Activated CD4-positive, alpha-beta T cell treated with anti-CD3 and anti-CD28 coated beads, Interleukin-2, Interleukin-6, amounts not matched to agents 100 ng/mL and 50 ng/mL, durations not matched to agents 16 hours and 8 hours (primary cell): ENCODE data around the gene ADCY1.

Experiments
- DNase-seq: peaks from one replicate; pipeline ENCODE4 v3.0.0-alpha.2; 2020

ADCY1 gene

GRCh38 chr7:45626441-45627430 lies 52.6 kb downstream of the ADCY1 start:
- DNase-seq = no peak

GRCh38 chr7:45627691-45628456 lies 53.7 kb downstream of the ADCY1 start:
- DNase-seq = no peak

- no peak for DNase-seq
Measured at GRCh38 chr7:45631569-45631968, 57.4 kb downstream of the ADCY1 start.

GRCh38 chr7:45636733-45637132 lies 62.6 kb downstream of the ADCY1 start:
- no peak for DNase-seq

GRCh38 chr7:45638916-45639315 lies 64.7 kb downstream of the ADCY1 start:
- no peak for DNase-seq

GRCh38 chr7:45642044-45642443 lies 67.9 kb downstream of the ADCY1 start:
- no peak for DNase-seq

- no peak for DNase-seq
Measured at GRCh38 chr7:45643630-45644029, 69.5 kb downstream of the ADCY1 start.

- DNase-seq = no peak
Measured at GRCh38 chr7:45644237-45644636, 70.1 kb downstream of the ADCY1 start.

GRCh38 chr7:45645141-45645969 lies 71.2 kb downstream of the ADCY1 start:
- no peak for DNase-seq

- no peak for DNase-seq
Measured at GRCh38 chr7:45646207-45646821, 72.1 kb downstream of the ADCY1 start.

- DNase-seq = no peak
Measured at GRCh38 chr7:45646996-45647825, 73.0 kb downstream of the ADCY1 start.

GRCh38 chr7:45647967-45648670 lies 74.0 kb downstream of the ADCY1 start:
- DNase-seq = no peak

- no peak for DNase-seq
Measured at GRCh38 chr7:45648671-45648995, 74.5 kb downstream of the ADCY1 start.

GRCh38 chr7:45649560-45650346 lies 75.6 kb downstream of the ADCY1 start:
- no peak for DNase-seq

- no peak for DNase-seq
Measured at GRCh38 chr7:45650404-45651394, 76.5 kb downstream of the ADCY1 start.

GRCh38 chr7:45651540-45651939 lies 77.4 kb downstream of the ADCY1 start:
- no peak for DNase-seq

GRCh38 chr7:45652630-45653029 lies 78.5 kb downstream of the ADCY1 start:
- no peak for DNase-seq

GRCh38 chr7:45653209-45653907 lies 79.2 kb downstream of the ADCY1 start:
- DNase-seq = no peak
